PC-3 (cell line): ENCODE measurements around the gene PDP2. TPM values are rescaled to one million over a fixed set of nuclear protein-coding genes. Genes with fewer than 3 reads are reported as not detected.

Source experiments
- ATAC-seq: fragments of 200-7000 bp; cut with Tn5 transposase; 2 replicates; pipeline ENCODE4 v1.9.1; 2020; ENCODE audit warnings: mild to moderate bottlenecking, moderate library complexity
- BruUV-seq: library from RNA; stranded (reverse); fragments of 400-500 nt; replicated peaks from 2 replicates; lab custom pipeline; 2021; lab: Mats Ljungman, UMichigan
- CTCF ChIA-PET: fragments of 300-600 bp; sonication (Branson Sonifier 250); formaldehyde crosslinking; loops from one replicate; lab custom pipeline; 2022; ENCODE audit warnings: antibody characterized with exemption; lab: Charles Lee
- POLR2A ChIA-PET: fragments of 300-600 bp; sonication (Branson Sonifier 250); formaldehyde crosslinking; loops from one replicate; lab custom pipeline; 2022; ENCODE audit warnings: antibody characterized with exemption; ENCODE audit not compliant: unreplicated experiment; lab: Charles Lee
- DNase-seq: peaks from one replicate; pipeline ENCODE4 v3.0.0-alpha.2; 2015
- H2AFZ ChIP-seq: fragments of 300-600 bp; sonication (generic); 2 replicates; pipeline ENCODE4 v1.6.0; 2016; ENCODE audit warnings: antibody characterized with exemption, low read length
- H3F3A ChIP-seq: fragments of 300-600 bp; sonication (generic); one replicate; pipeline ENCODE4 v1.6.0; 2017; ENCODE audit warnings: antibody characterized with exemption, low read length, control low read depth, mild to moderate bottlenecking; ENCODE audit not compliant: unreplicated experiment
- H3K27ac ChIP-seq: fragments of 300-600 bp; sonication (generic); 2 replicates; pipeline ENCODE4 v1.5.1; 2016; ENCODE audit warnings: mild to moderate bottlenecking, low read length
- H3K27me3 ChIP-seq: fragments of 300-600 bp; sonication (generic); 2 replicates; pipeline ENCODE4 v1.6.1; 2016; ENCODE audit warnings: low read length, mixed read lengths
- H3K36me3 ChIP-seq: fragments of 300-600 bp; sonication (generic); 2 replicates; pipeline ENCODE4 v1.6.1; 2016; ENCODE audit warnings: low read depth, mixed run types, low read length, mixed read lengths
- H3K4me1 ChIP-seq: fragments of 300-600 bp; sonication (generic); 2 replicates; pipeline ENCODE4 v1.5.1; 2016; ENCODE audit warnings: low read length; ENCODE audit not compliant: insufficient read depth
- H3K4me2 ChIP-seq: fragments of 300-600 bp; sonication (generic); 2 replicates; pipeline ENCODE4 v1.6.0; 2016; ENCODE audit warnings: low read length
- H3K4me3 ChIP-seq: fragments of 300-600 bp; sonication (generic); 2 replicates; pipeline ENCODE4 v1.5.1; 2016; ENCODE audit warnings: mild to moderate bottlenecking, low read length, mixed read lengths
- H3K79me2 ChIP-seq: fragments of 300-600 bp; sonication (generic); 2 replicates; pipeline ENCODE4 v1.6.1; 2017; ENCODE audit warnings: low read length, mixed read lengths
- H3K9ac ChIP-seq: fragments of 300-600 bp; sonication (generic); 2 replicates; pipeline ENCODE4 v1.6.0; 2016; ENCODE audit warnings: mild to moderate bottlenecking, low read length
- H3K9me2 ChIP-seq: fragments of 300-600 bp; sonication (generic); replicated peaks from 2 replicates; pipeline ENCODE4 v1.6.1; 2016; ENCODE audit warnings: mixed run types, low read length, mixed read lengths
- H3K9me3 ChIP-seq: fragments of 300-600 bp; sonication (generic); 2 replicates; pipeline ENCODE4 v1.6.1; 2016; ENCODE audit warnings: low read length, mixed read lengths
- H4K20me1 ChIP-seq: fragments of 300-600 bp; sonication (generic); 2 replicates; pipeline ENCODE4 v1.6.1; 2016; ENCODE audit warnings: low read length, mixed read lengths
- CTCF ChIP-seq: fragments of 300-600 bp; sonication (generic); conservative IDR thresholded peaks from 2 replicates; pipeline ENCODE4 v1.5.1; 2017; ENCODE audit warnings: antibody characterized with exemption, low read depth, mild to moderate bottlenecking, low read length
- EZH2 ChIP-seq: fragments of 300-600 bp; sonication (generic); IDR thresholded peaks from one replicate; pipeline ENCODE4 v1.6.1; 2017; ENCODE audit warnings: antibody characterized with exemption, mild to moderate bottlenecking, low read length; ENCODE audit not compliant: unreplicated experiment
- EZH2phosphoT487 ChIP-seq: fragments of 300-600 bp; sonication (generic); IDR thresholded peaks from 2 replicates; pipeline ENCODE4 v1.6.1; 2018; ENCODE audit warnings: mild to moderate bottlenecking, antibody characterized with exemption, low read length, borderline replicate concordance
- intact Hi-C: fragments of 100-400 bp; cut with micrococcal nuclease; formaldehyde crosslinking; loops from 2 replicates; pipeline ENCODE4 v1.9.0; 2023
- total RNA-seq: library from RNA; depleted of rRNA; stranded (reverse); fragments of >200 nt; gene quantifications from 2 replicates; pipeline ENCODE4 v1.2.3, GENCODE V29; 2014

The PDP2 gene
- total RNA-seq, 1 experiment from 2014 or later, result 2.8 TPM

GRCh38 chr16:66926171-66926947, 46.0 kb downstream of the PDP2 start:
- H3K9me2 ChIP-seq, result no peaks in the 10 kb centered on the region
- H3K4me2 ChIP-seq, result no peak overlapping the region
- H3K9me3 ChIP-seq, result no peaks in the 10 kb centered on the region
- DNase-seq (no peak), ATAC-seq (no peak)
- peaks cover 11% of the 10 kb centered on the region; the same call in 1 of the 2 replicates for H3K4me1 ChIP-seq
- H3F3A ChIP-seq, result no peaks in the 10 kb centered on the region
- BruUV-seq, result no TSS peak
- no peak overlapping the region for H3K4me3 ChIP-seq
- TF ChIP-seq CTCF (no peak), EZH2 (no peak), EZH2phosphoT487 (no peak)
- H2AFZ ChIP-seq, result no peak overlapping the region
- ChIA-PET POLR2A (no interaction called here), CTCF (no interaction called here)
- H3K27ac ChIP-seq, result no peak overlapping the region
- H3K36me3 ChIP-seq, result no peaks in the 10 kb centered on the region; the same call in 1 of the 2 replicates
- H3K79me2 ChIP-seq, result no peaks in the 10 kb centered on the region
- intact Hi-C loops, result no loop called here
- H3K27me3 ChIP-seq, result peaks cover 13% of the 10 kb centered on the region
- H3K9ac ChIP-seq, result no peak overlapping the region
- no peaks in the 10 kb centered on the region for H4K20me1 ChIP-seq

GRCh38 chr16:66926961-66927436, 46.7 kb downstream of the PDP2 start:
- Histone ChIP-seq H2AFZ (no peak overlapping the region), H3K4me3 (no peak overlapping the region), H3K27ac (no peak overlapping the region), H3K9ac (no peak overlapping the region), H3K9me3 (no peaks in the 10 kb centered on the region), H3K36me3 (no peaks in the 10 kb centered on the region; the same call in 1 of the 2 replicates), H3K4me1 (peaks cover 11% of the 10 kb centered on the region; the same call in 1 of the 2 replicates), H3K27me3 (peaks cover 13% of the 10 kb centered on the region), H3K9me2 (no peaks in the 10 kb centered on the region), H3K4me2 (no peak overlapping the region), H3F3A (no peaks in the 10 kb centered on the region), H3K79me2 (no peaks in the 10 kb centered on the region), H4K20me1 (no peaks in the 10 kb centered on the region)
- ChIA-PET POLR2A (no interaction called here), CTCF (no interaction called here)
- TF ChIP-seq EZH2phosphoT487 (no peak), EZH2 (no peak), CTCF (no peak)
- ATAC-seq (peak; percentile 10; the same call in 1 of the 2 replicates), DNase-seq (peak; percentile 39)
- no TSS peak for BruUV-seq
- intact Hi-C loops, result loop anchor here (1.0 kb wide), 1 partner anchor 34 kb away; no protein-coding TSS in a partner anchor
